PC-9 (cell line): ENCODE data around the gene IL13RA2.

Experiments
- CTCF ChIP-seq: fragments of 200-600 bp; sonication (generic); conservative IDR thresholded peaks from 2 replicates; pipeline ENCODE4 v1.6.1; 2017; ENCODE audit warnings: mixed run types, antibody characterized with exemption, mild to moderate bottlenecking, moderate library complexity
- EZH2 ChIP-seq: fragments of 200-600 bp; sonication (generic); IDR thresholded peaks from 2 replicates; pipeline ENCODE4 v1.8.0; 2017; ENCODE audit warnings: antibody characterized with exemption, low read depth

- TF ChIP-seq CTCF (no peak), EZH2 (no peak)
Observed at GRCh38 chrX:114985967-114986592, 31.3 kb downstream of the IL13RA2 start.
